Activated naive CD4-positive, alpha-beta T cell treated with anti-CD3 and anti-CD28 coated beads, Interleukin-2, amount 50 U/mL, for 24 hours (primary cell): ENCODE results near the gene CCHCR1.
"Not testable (repeated sequence)": the region's sequence is repeated elsewhere in the genome, so short reads cannot be mapped to it uniquely, and the experiment has no call there.

ENCODE experiments used
- H3K27ac Mint-ChIP-seq: one replicate; pipeline ENCODE4 v1.8.0; 2021; ENCODE audit warnings: mild to moderate bottlenecking, mixed read lengths
- H3K27me3 Mint-ChIP-seq: one replicate; pipeline ENCODE4 v1.8.0; 2021; ENCODE audit warnings: mixed read lengths
- H3K36me3 Mint-ChIP-seq: one replicate; pipeline ENCODE4 v1.8.0; 2021; ENCODE audit warnings: mixed read lengths
- H3K4me1 Mint-ChIP-seq: one replicate; pipeline ENCODE4 v1.8.0; 2021; ENCODE audit warnings: mixed read lengths
- H3K4me3 Mint-ChIP-seq: one replicate; pipeline ENCODE4 v1.8.0; 2021; ENCODE audit warnings: mild to moderate bottlenecking, mixed read lengths
- H3K9me3 Mint-ChIP-seq: one replicate; pipeline ENCODE4 v1.8.0; 2021; ENCODE audit warnings: mixed read lengths

The CCHCR1 gene

GRCh38 chr6:31190488-31190887 is 32.9 kb upstream of the CCHCR1 start:
- Mint-ChIP-seq H3K4me3 (no peak overlapping the region), H3K4me1 (peaks cover 13% of the 10 kb centered on the region), H3K9me3 (no peaks in the 10 kb centered on the region), H3K36me3 (no peaks in the 10 kb centered on the region), H3K27me3 (no peaks in the 10 kb centered on the region), H3K27ac (no peak overlapping the region)

GRCh38 chr6:31189223-31189622 is 31.6 kb upstream of the CCHCR1 start:
- not testable (repeated sequence) for H3K36me3 Mint-ChIP-seq, H3K27ac Mint-ChIP-seq, H3K27me3 Mint-ChIP-seq, H3K4me1 Mint-ChIP-seq, H3K4me3 Mint-ChIP-seq, H3K9me3 Mint-ChIP-seq

GRCh38 chr6:31187780-31188194 is 30.2 kb upstream of the CCHCR1 start:
- H3K9me3 Mint-ChIP-seq = no peaks in the 10 kb centered on the region
- no peak overlapping the region for H3K4me3 Mint-ChIP-seq
- H3K4me1 Mint-ChIP-seq = no peaks in the 10 kb centered on the region
- no peaks in the 10 kb centered on the region for H3K27me3 Mint-ChIP-seq
- H3K27ac Mint-ChIP-seq = no peak overlapping the region
- no peaks in the 10 kb centered on the region for H3K36me3 Mint-ChIP-seq

GRCh38 chr6:31186052-31186734 is 28.6 kb upstream of the CCHCR1 start:
- H3K27me3 Mint-ChIP-seq = no peaks in the 10 kb centered on the region

GRCh38 chr6:31185695-31186051 is 28.1 kb upstream of the CCHCR1 start:
- H3K4me1 Mint-ChIP-seq, H3K27me3 Mint-ChIP-seq, H3K36me3 Mint-ChIP-seq, H3K9me3 Mint-ChIP-seq, H3K27ac Mint-ChIP-seq, H3K4me3 Mint-ChIP-seq: not testable (repeated sequence)

More at GRCh38 chr6:31186052-31186734, 28.6 kb upstream of the CCHCR1 start:
- no peak overlapping the region for H3K27ac Mint-ChIP-seq
- H3K4me1 Mint-ChIP-seq = no peaks in the 10 kb centered on the region
- H3K4me3 Mint-ChIP-seq = no peak overlapping the region
- H3K36me3 Mint-ChIP-seq = no peaks in the 10 kb centered on the region
- H3K9me3 Mint-ChIP-seq = no peaks in the 10 kb centered on the region

GRCh38 chr6:31183859-31184258 is 26.3 kb upstream of the CCHCR1 start:
- not testable (repeated sequence) for H3K4me3 Mint-ChIP-seq, H3K27me3 Mint-ChIP-seq, H3K36me3 Mint-ChIP-seq, H3K9me3 Mint-ChIP-seq, H3K27ac Mint-ChIP-seq
- H3K4me1 Mint-ChIP-seq = peaks cover 10% of the 10 kb centered on the region

GRCh38 chr6:31183287-31183686 is 25.7 kb upstream of the CCHCR1 start:
- peaks cover 14% of the 10 kb centered on the region for H3K4me1 Mint-ChIP-seq
- not testable (repeated sequence) for H3K4me3 Mint-ChIP-seq, H3K9me3 Mint-ChIP-seq, H3K27ac Mint-ChIP-seq, H3K36me3 Mint-ChIP-seq, H3K27me3 Mint-ChIP-seq

GRCh38 chr6:31180500-31180899 is 22.9 kb upstream of the CCHCR1 start:
- Mint-ChIP-seq H3K4me3 (peak overlapping the region; percentile 90), H3K36me3 (no peaks in the 10 kb centered on the region), H3K9me3 (no peaks in the 10 kb centered on the region), H3K4me1 (peaks cover 19% of the 10 kb centered on the region), H3K27ac (peak overlapping the region; percentile 70), H3K27me3 (no peaks in the 10 kb centered on the region)

- Mint-ChIP-seq H3K9me3 (no peaks in the 10 kb centered on the region), H3K36me3 (no peaks in the 10 kb centered on the region), H3K4me3 (peak overlapping the region; percentile 90), H3K27me3 (no peaks in the 10 kb centered on the region), H3K27ac (no peak overlapping the region), H3K4me1 (peaks cover 19% of the 10 kb centered on the region)
These were observed 22.3 kb upstream of the CCHCR1 start for GRCh38 chr6:31179896-31180295.

- H3K9me3 Mint-ChIP-seq = no peaks in the 10 kb centered on the region
- no peak overlapping the region for H3K4me3 Mint-ChIP-seq
- peaks cover 19% of the 10 kb centered on the region for H3K4me1 Mint-ChIP-seq
- H3K27ac Mint-ChIP-seq = no peak overlapping the region
- H3K36me3 Mint-ChIP-seq = no peaks in the 10 kb centered on the region
- H3K27me3 Mint-ChIP-seq = no peaks in the 10 kb centered on the region
These were observed 21.4 kb upstream of the CCHCR1 start for GRCh38 chr6:31179042-31179386.

- Mint-ChIP-seq H3K27ac (no peak overlapping the region), H3K36me3 (no peaks in the 10 kb centered on the region), H3K4me1 (peaks cover 19% of the 10 kb centered on the region), H3K27me3 (no peaks in the 10 kb centered on the region), H3K9me3 (no peaks in the 10 kb centered on the region), H3K4me3 (no peak overlapping the region)
These were observed 20.8 kb upstream of the CCHCR1 start for GRCh38 chr6:31178143-31179041.

GRCh38 chr6:31175971-31176370 is 18.4 kb upstream of the CCHCR1 start:
- Mint-ChIP-seq H3K27ac (no peak overlapping the region), H3K4me1 (peaks cover 19% of the 10 kb centered on the region), H3K27me3 (no peaks in the 10 kb centered on the region), H3K4me3 (no peak overlapping the region), H3K36me3 (no peaks in the 10 kb centered on the region), H3K9me3 (no peaks in the 10 kb centered on the region)

GRCh38 chr6:31174378-31174777 is 16.8 kb upstream of the CCHCR1 start:
- Mint-ChIP-seq H3K27me3 (no peaks in the 10 kb centered on the region), H3K9me3 (no peaks in the 10 kb centered on the region), H3K36me3 (no peaks in the 10 kb centered on the region), H3K4me1 (peaks cover 14% of the 10 kb centered on the region), H3K4me3 (no peak overlapping the region), H3K27ac (no peak overlapping the region)

- H3K4me1 Mint-ChIP-seq = peaks cover 5% of the 10 kb centered on the region
- H3K36me3 Mint-ChIP-seq = no peaks in the 10 kb centered on the region
- no peaks in the 10 kb centered on the region for H3K9me3 Mint-ChIP-seq
- H3K4me3 Mint-ChIP-seq = no peak overlapping the region
- no peak overlapping the region for H3K27ac Mint-ChIP-seq
- H3K27me3 Mint-ChIP-seq = no peaks in the 10 kb centered on the region
These were observed 15.8 kb upstream of the CCHCR1 start for GRCh38 chr6:31173406-31173805.

- Mint-ChIP-seq H3K27me3 (no peaks in the 10 kb centered on the region), H3K9me3 (no peaks in the 10 kb centered on the region), H3K36me3 (no peaks in the 10 kb centered on the region), H3K27ac (no peak overlapping the region), H3K4me3 (no peak overlapping the region), H3K4me1 (peaks cover 5% of the 10 kb centered on the region)
These were observed 15.4 kb upstream of the CCHCR1 start for GRCh38 chr6:31172973-31173384.
